WTC11 (cell line): Measurements from ENCODE around the gene CACNA1C.

Source experiments
- FOXK1 ChIP-seq: sonication (generic); formaldehyde crosslinking; IDR thresholded peaks from 2 replicates; pipeline ENCODE4 v1.8.0; 2022; ENCODE audit warnings: mild to moderate bottlenecking, moderate library complexity, missing genetic modification reagents
- GTF2I ChIP-seq: fragments of 250-450 bp; sonication (Bioruptor Pico); conservative IDR thresholded peaks from 2 replicates; pipeline ENCODE4 v1.4.0; 2021; ENCODE audit warnings: mild to moderate bottlenecking
- NR3C1 ChIP-seq: sonication (generic); formaldehyde crosslinking; conservative IDR thresholded peaks from 2 replicates; pipeline ENCODE4 v1.8.1; 2023; ENCODE audit warnings: low read depth, mild to moderate bottlenecking, missing genetic modification reagents
- TCF7 ChIP-seq: sonication (generic); formaldehyde crosslinking; IDR thresholded peaks from 2 replicates; pipeline ENCODE4 v1.8.0; 2022; ENCODE audit warnings: mild to moderate bottlenecking, low read depth, missing genetic modification reagents, moderate library complexity
- ZNF416 ChIP-seq: fragments of 250-450 bp; sonication (Bioruptor Pico); IDR thresholded peaks from 2 replicates; pipeline ENCODE4 v1.9.0; 2021; ENCODE audit warnings: mild to moderate bottlenecking, inconsistent platforms
- TF ChIP-seq, protein P1 (sequence below): fragments of 200-600 bp; IDR thresholded peaks from 2 replicates; pipeline ENCODE4 v1.8.0; 2022; ENCODE audit warnings: antibody characterized with exemption
- TF ChIP-seq, protein P2 (sequence below): sonication (generic); formaldehyde crosslinking; IDR thresholded peaks from 2 replicates; pipeline ENCODE4 v1.8.0; 2023; ENCODE audit warnings: missing genetic modification reagents
- TF ChIP-seq, protein P3 (sequence below): sonication (generic); formaldehyde crosslinking; IDR thresholded peaks from 2 replicates; pipeline ENCODE4 v1.8.1; 2023; ENCODE audit warnings: mild to moderate bottlenecking, missing genetic modification reagents, moderate library complexity
- TF ChIP-seq, protein P4 (sequence below): sonication (generic); formaldehyde crosslinking; IDR thresholded peaks from 2 replicates; pipeline ENCODE4 v1.8.1; 2023; ENCODE audit warnings: mild to moderate bottlenecking, missing genetic modification reagents, borderline replicate concordance
- TF ChIP-seq, protein P5 (sequence below): sonication (generic); formaldehyde crosslinking; conservative IDR thresholded peaks from 2 replicates; pipeline ENCODE4 v1.8.1; 2023; ENCODE audit warnings: mild to moderate bottlenecking, low read depth, missing genetic modification reagents, moderate library complexity
- TF ChIP-seq, protein P6 (sequence below): sonication (generic); formaldehyde crosslinking; IDR thresholded peaks from 2 replicates; pipeline ENCODE4 v1.8.1; 2022; ENCODE audit warnings: low read depth, missing genetic modification reagents, borderline replicate concordance
- TF ChIP-seq, protein P7 (sequence below): sonication (generic); formaldehyde crosslinking; IDR thresholded peaks from 2 replicates; pipeline ENCODE4 v1.8.0; 2022; ENCODE audit warnings: mild to moderate bottlenecking, missing genetic modification reagents

DNA sequence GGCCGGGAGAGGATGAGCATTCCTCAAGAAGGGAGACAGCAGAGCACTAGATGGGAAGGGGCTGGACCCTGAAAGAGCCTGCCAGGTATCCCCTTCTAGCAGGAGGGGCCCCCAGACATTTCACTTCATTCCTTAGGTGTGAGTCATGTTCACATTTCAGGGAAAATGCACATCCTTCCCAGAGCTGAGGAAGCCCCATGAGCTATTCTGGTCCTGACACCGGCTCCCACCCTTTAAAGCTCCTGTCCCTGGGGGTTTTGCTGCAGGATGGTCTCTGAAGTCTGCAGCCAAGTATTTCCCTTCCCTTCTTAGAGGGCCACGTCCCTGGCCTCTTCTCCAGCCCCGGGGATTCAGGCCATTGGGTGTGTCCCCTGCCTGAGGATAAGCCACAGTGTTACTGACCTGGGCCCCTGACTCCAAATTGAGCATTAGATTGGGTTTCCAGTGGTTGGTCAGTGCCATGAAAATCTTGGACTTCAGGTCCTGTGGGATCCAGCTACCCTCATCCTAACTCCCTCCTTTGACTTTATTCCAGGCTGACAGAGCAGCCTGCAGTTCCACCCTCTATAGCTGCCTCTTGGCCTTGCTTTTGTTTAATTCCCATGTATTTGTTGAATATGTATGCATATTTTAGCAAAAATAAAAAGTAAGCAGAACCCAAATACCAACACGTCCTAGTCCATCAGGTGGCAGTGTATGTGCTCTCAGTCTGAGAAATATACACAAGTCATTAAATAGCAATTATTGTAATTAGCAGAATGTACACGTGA lies 267.1 kb downstream of the CACNA1C start:
- TF ChIP-seq, protein P1, sequence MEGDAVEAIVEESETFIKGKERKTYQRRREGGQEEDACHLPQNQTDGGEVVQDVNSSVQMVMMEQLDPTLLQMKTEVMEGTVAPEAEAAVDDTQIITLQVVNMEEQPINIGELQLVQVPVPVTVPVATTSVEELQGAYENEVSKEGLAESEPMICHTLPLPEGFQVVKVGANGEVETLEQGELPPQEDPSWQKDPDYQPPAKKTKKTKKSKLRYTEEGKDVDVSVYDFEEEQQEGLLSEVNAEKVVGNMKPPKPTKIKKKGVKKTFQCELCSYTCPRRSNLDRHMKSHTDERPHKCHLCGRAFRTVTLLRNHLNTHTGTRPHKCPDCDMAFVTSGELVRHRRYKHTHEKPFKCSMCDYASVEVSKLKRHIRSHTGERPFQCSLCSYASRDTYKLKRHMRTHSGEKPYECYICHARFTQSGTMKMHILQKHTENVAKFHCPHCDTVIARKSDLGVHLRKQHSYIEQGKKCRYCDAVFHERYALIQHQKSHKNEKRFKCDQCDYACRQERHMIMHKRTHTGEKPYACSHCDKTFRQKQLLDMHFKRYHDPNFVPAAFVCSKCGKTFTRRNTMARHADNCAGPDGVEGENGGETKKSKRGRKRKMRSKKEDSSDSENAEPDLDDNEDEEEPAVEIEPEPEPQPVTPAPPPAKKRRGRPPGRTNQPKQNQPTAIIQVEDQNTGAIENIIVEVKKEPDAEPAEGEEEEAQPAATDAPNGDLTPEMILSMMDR: no peak
- no peak for TF ChIP-seq ZNF416
- TF ChIP-seq, protein P2, sequence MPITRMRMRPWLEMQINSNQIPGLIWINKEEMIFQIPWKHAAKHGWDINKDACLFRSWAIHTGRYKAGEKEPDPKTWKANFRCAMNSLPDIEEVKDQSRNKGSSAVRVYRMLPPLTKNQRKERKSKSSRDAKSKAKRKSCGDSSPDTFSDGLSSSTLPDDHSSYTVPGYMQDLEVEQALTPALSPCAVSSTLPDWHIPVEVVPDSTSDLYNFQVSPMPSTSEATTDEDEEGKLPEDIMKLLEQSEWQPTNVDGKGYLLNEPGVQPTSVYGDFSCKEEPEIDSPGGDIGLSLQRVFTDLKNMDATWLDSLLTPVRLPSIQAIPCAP (CRISPR knock-in tag): no peak
- no peak for TF ChIP-seq GTF2I (CRISPR knock-in tag)
- no peak for TF ChIP-seq FOXK1 (CRISPR knock-in tag)
- TF ChIP-seq TCF7 (CRISPR knock-in tag): no peak
- TF ChIP-seq, protein P3, sequence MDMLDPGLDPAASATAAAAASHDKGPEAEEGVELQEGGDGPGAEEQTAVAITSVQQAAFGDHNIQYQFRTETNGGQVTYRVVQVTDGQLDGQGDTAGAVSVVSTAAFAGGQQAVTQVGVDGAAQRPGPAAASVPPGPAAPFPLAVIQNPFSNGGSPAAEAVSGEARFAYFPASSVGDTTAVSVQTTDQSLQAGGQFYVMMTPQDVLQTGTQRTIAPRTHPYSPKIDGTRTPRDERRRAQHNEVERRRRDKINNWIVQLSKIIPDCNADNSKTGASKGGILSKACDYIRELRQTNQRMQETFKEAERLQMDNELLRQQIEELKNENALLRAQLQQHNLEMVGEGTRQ (CRISPR knock-in tag): no peak
- TF ChIP-seq NR3C1 (CRISPR knock-in tag): no peak
- TF ChIP-seq, protein P4, sequence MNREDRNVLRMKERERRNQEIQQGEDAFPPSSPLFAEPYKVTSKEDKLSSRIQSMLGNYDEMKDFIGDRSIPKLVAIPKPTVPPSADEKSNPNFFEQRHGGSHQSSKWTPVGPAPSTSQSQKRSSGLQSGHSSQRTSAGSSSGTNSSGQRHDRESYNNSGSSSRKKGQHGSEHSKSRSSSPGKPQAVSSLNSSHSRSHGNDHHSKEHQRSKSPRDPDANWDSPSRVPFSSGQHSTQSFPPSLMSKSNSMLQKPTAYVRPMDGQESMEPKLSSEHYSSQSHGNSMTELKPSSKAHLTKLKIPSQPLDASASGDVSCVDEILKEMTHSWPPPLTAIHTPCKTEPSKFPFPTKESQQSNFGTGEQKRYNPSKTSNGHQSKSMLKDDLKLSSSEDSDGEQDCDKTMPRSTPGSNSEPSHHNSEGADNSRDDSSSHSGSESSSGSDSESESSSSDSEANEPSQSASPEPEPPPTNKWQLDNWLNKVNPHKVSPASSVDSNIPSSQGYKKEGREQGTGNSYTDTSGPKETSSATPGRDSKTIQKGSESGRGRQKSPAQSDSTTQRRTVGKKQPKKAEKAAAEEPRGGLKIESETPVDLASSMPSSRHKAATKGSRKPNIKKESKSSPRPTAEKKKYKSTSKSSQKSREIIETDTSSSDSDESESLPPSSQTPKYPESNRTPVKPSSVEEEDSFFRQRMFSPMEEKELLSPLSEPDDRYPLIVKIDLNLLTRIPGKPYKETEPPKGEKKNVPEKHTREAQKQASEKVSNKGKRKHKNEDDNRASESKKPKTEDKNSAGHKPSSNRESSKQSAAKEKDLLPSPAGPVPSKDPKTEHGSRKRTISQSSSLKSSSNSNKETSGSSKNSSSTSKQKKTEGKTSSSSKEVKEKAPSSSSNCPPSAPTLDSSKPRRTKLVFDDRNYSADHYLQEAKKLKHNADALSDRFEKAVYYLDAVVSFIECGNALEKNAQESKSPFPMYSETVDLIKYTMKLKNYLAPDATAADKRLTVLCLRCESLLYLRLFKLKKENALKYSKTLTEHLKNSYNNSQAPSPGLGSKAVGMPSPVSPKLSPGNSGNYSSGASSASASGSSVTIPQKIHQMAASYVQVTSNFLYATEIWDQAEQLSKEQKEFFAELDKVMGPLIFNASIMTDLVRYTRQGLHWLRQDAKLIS (CRISPR knock-in tag): no peak
- TF ChIP-seq, protein P5, sequence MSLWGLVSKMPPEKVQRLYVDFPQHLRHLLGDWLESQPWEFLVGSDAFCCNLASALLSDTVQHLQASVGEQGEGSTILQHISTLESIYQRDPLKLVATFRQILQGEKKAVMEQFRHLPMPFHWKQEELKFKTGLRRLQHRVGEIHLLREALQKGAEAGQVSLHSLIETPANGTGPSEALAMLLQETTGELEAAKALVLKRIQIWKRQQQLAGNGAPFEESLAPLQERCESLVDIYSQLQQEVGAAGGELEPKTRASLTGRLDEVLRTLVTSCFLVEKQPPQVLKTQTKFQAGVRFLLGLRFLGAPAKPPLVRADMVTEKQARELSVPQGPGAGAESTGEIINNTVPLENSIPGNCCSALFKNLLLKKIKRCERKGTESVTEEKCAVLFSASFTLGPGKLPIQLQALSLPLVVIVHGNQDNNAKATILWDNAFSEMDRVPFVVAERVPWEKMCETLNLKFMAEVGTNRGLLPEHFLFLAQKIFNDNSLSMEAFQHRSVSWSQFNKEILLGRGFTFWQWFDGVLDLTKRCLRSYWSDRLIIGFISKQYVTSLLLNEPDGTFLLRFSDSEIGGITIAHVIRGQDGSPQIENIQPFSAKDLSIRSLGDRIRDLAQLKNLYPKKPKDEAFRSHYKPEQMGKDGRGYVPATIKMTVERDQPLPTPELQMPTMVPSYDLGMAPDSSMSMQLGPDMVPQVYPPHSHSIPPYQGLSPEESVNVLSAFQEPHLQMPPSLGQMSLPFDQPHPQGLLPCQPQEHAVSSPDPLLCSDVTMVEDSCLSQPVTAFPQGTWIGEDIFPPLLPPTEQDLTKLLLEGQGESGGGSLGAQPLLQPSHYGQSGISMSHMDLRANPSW: no peak
- TF ChIP-seq, protein P6, sequence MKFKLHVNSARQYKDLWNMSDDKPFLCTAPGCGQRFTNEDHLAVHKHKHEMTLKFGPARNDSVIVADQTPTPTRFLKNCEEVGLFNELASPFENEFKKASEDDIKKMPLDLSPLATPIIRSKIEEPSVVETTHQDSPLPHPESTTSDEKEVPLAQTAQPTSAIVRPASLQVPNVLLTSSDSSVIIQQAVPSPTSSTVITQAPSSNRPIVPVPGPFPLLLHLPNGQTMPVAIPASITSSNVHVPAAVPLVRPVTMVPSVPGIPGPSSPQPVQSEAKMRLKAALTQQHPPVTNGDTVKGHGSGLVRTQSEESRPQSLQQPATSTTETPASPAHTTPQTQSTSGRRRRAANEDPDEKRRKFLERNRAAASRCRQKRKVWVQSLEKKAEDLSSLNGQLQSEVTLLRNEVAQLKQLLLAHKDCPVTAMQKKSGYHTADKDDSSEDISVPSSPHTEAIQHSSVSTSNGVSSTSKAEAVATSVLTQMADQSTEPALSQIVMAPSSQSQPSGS (CRISPR knock-in tag): no peak
- TF ChIP-seq, protein P7, sequence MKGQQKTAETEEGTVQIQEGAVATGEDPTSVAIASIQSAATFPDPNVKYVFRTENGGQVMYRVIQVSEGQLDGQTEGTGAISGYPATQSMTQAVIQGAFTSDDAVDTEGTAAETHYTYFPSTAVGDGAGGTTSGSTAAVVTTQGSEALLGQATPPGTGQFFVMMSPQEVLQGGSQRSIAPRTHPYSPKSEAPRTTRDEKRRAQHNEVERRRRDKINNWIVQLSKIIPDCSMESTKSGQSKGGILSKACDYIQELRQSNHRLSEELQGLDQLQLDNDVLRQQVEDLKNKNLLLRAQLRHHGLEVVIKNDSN (CRISPR knock-in tag): no peak
